HG03045 (cell line): ENCODE measurements around the gene LEMD3.

Source experiments
- ATAC-seq: cut with Tn5 transposase; IDR thresholded peaks from one replicate; pipeline ENCODE4 v1.9.1; 2021; ENCODE audit warnings: mild to moderate bottlenecking, moderate library complexity; ENCODE audit not compliant: unreplicated experiment

The LEMD3 gene

GRCh38 chr12:65204886-65205525, 35.6 kb downstream of the LEMD3 start:
- ATAC-seq = no peak

GRCh38 chr12:65205886-65206285, 36.5 kb downstream of the LEMD3 start:
- ATAC-seq = no peak

GRCh38 chr12:65208125-65208524, 38.7 kb downstream of the LEMD3 start:
- ATAC-seq = no peak

- no peak for ATAC-seq
Measured at GRCh38 chr12:65208964-65209654, 39.7 kb downstream of the LEMD3 start.

- no peak for ATAC-seq
Measured at GRCh38 chr12:65209655-65210043, 40.3 kb downstream of the LEMD3 start.

- no peak for ATAC-seq
Measured at GRCh38 chr12:65217086-65217485, 47.7 kb downstream of the LEMD3 start.

- no peak for ATAC-seq
Measured at GRCh38 chr12:65220761-65221160, 51.4 kb downstream of the LEMD3 start.

- no peak for ATAC-seq
Measured at GRCh38 chr12:65229441-65229840, 60.1 kb downstream of the LEMD3 start.

GRCh38 chr12:65232476-65233077, 63.2 kb downstream of the LEMD3 start:
- no peak for ATAC-seq

GRCh38 chr12:65237153-65237552, 67.8 kb downstream of the LEMD3 start:
- no peak for ATAC-seq

GRCh38 chr12:65238609-65239008, 69.2 kb downstream of the LEMD3 start:
- no peak for ATAC-seq

GRCh38 chr12:65248656-65249633, 79.6 kb downstream of the LEMD3 start:
- ATAC-seq = no peak

GRCh38 chr12:65252515-65252914, 83.1 kb downstream of the LEMD3 start:
- ATAC-seq = no peak

GRCh38 chr12:65257986-65258385, 88.6 kb downstream of the LEMD3 start:
- ATAC-seq = no peak

- ATAC-seq = no peak
Measured at GRCh38 chr12:65259501-65259900, 90.1 kb downstream of the LEMD3 start.

GRCh38 chr12:65263777-65264176, 94.4 kb downstream of the LEMD3 start:
- ATAC-seq = no peak

- no peak for ATAC-seq
Measured at GRCh38 chr12:65266408-65266807, 97.0 kb downstream of the LEMD3 start.

- no peak for ATAC-seq
Measured at GRCh38 chr12:65269603-65270002, 100.2 kb downstream of the LEMD3 start.

GRCh38 chr12:65274602-65275272, 105.4 kb downstream of the LEMD3 start:
- ATAC-seq = no peak

- no peak for ATAC-seq
Measured at GRCh38 chr12:65275627-65276026, 106.2 kb downstream of the LEMD3 start.
